ACC112 (cell line): ENCODE data around the gene SFXN1.

Experiments
- H2AFZ ChIP-seq: fragments of 200-600 bp; sonication (generic); one replicate; pipeline ENCODE4 v1.6.0; 2017; ENCODE audit warnings: antibody characterized with exemption, low read length; ENCODE audit not compliant: unreplicated experiment
- H3K27ac ChIP-seq: fragments of 200-600 bp; sonication (generic); 2 replicates; pipeline ENCODE4 v1.5.1; 2014; ENCODE audit warnings: low read depth, mild to moderate bottlenecking, antibody characterized with exemption, low read length, moderate library complexity
- H3K27me3 ChIP-seq: fragments of 200-600 bp; sonication (generic); 2 replicates; pipeline ENCODE4 v1.6.1; 2014; ENCODE audit warnings: mild to moderate bottlenecking, antibody characterized with exemption, low read length, moderate library complexity, mixed read lengths; ENCODE audit not compliant: insufficient read depth
- H3K36me3 ChIP-seq: fragments of 200-600 bp; sonication (generic); 2 replicates; pipeline ENCODE4 v1.6.1; 2016; ENCODE audit warnings: mild to moderate bottlenecking, antibody characterized with exemption, low read length, moderate library complexity, mixed read lengths; ENCODE audit not compliant: insufficient read depth
- H3K4me1 ChIP-seq: fragments of 200-600 bp; sonication (generic); one replicate; pipeline ENCODE4 v1.6.1; 2016; ENCODE audit warnings: low read length, mixed read lengths; ENCODE audit not compliant: insufficient read depth, unreplicated experiment, control insufficient read depth
- H3K4me3 ChIP-seq: fragments of 200-600 bp; sonication (generic); 2 replicates; pipeline ENCODE4 v1.5.1; 2014; ENCODE audit warnings: mild to moderate bottlenecking, low read depth, low read length
- H3K79me2 ChIP-seq: fragments of 200-600 bp; sonication (generic); one replicate; pipeline ENCODE4 v1.6.0; 2016; ENCODE audit warnings: low read length; ENCODE audit not compliant: control insufficient read depth, unreplicated experiment, insufficient read depth

SFXN1 gene

GRCh38 chr5:175466700-175467318, 11.6 kb upstream of the SFXN1 start:
- Histone ChIP-seq H3K36me3 (no peaks in the 10 kb centered on the region), H3K4me3 (no peak overlapping the region), H3K27me3 (peaks cover 65% of the 10 kb centered on the region), H3K27ac (no peak overlapping the region), H3K79me2 (no peaks in the 10 kb centered on the region), H3K4me1 (no peaks in the 10 kb centered on the region), H2AFZ (no peak overlapping the region)

DNA sequence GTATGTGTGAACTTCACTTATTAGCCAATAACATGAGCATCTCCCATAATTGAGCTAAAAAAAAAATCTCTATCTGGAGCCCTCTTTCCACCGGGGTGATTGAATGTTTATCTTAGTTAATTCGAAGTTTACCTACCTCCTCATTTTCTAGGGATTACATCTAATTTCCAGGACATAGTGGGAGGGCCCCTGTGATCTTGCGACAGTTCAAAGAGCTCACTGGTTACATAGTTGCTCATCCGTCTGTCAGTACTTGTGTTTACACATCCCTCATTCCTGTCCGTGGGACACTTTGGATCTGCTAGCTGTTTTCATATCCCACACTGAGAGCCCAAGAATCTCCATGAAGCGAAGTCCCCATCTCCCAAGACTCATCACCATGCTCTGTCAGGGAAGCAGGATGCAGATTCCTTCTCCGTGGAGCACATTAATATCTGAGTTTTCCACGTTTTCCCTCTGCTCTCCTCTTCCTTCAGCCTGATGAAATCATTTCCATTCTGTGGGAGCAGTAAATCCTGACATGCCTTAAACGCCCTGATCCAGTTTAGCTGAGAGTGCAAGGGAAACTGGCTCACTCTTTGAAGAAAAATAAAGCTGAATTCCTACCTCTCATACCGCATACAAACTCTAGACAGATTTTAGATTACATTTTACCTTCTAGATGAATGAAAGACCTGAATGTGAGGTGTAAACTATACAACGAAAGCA, 10.2 kb upstream of the SFXN1 start:
- peaks cover 72% of the 10 kb centered on the region for H3K27me3 ChIP-seq
- H3K4me3 ChIP-seq = no peak overlapping the region
- no peaks in the 10 kb centered on the region for H3K36me3 ChIP-seq
- H3K27ac ChIP-seq = no peak overlapping the region
- no peaks in the 10 kb centered on the region for H3K79me2 ChIP-seq
- H2AFZ ChIP-seq = no peak overlapping the region
- H3K4me1 ChIP-seq = no peaks in the 10 kb centered on the region

DNA sequence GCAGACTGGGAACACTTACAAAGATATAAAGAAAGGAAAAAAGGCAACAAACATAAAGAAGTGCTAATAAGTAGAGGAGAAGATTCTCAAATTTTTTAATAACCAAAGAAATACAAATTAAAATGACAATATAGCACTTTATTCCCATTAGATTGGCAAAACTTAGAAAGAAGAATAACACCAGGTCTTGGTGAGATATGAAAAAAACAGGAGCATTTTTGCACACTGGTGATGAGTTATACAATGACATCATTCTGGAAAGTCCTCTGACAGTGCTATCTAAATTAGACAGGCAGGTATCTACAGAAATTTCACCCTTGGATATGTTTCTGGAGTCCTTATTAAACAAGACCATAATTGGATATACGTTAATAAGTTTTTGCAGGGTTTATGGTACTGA, 9.5 kb upstream of the SFXN1 start:
- no peaks in the 10 kb centered on the region for H3K79me2 ChIP-seq
- no peak overlapping the region for H3K27ac ChIP-seq
- H3K27me3 ChIP-seq = peaks cover 71% of the 10 kb centered on the region
- H2AFZ ChIP-seq = no peak overlapping the region
- H3K36me3 ChIP-seq = no peaks in the 10 kb centered on the region
- H3K4me3 ChIP-seq = no peak overlapping the region
- H3K4me1 ChIP-seq = no peaks in the 10 kb centered on the region

DNA sequence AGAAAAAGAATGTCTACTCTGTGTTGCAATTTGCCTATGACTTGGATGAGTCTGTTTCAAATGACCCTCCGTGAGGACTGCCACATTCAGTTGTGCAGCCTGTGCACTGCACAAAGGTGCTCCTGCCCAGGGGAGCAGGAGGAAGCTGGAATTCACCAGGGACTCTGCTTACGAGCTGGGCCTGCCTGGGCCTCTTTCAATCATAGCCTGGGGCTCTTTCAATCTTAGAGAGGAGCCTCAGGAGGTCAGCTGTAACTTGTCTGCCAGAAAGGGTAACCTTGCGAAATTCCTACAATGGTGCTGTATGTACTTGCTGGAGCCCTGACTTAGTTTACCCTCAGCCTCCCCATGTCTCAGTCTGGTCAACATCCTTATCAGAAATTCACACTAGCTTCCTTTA, 8.4 kb upstream of the SFXN1 start:
- Histone ChIP-seq H3K4me3 (no peak overlapping the region), H2AFZ (no peak overlapping the region), H3K36me3 (no peaks in the 10 kb centered on the region)

GRCh38 chr5:175470781-175471180, 7.6 kb upstream of the SFXN1 start:
- H3K79me2 ChIP-seq = no peaks in the 10 kb centered on the region
- no peaks in the 10 kb centered on the region for H3K36me3 ChIP-seq
- H3K4me3 ChIP-seq = no peak overlapping the region
- H3K27ac ChIP-seq = no peak overlapping the region
- no peak overlapping the region for H2AFZ ChIP-seq
- peaks cover 89% of the 10 kb centered on the region for H3K27me3 ChIP-seq
- H3K4me1 ChIP-seq = no peaks in the 10 kb centered on the region

More for the DNA sequence above, 8.4 kb upstream of the SFXN1 start:
- H3K27me3 ChIP-seq = peaks cover 81% of the 10 kb centered on the region
- no peaks in the 10 kb centered on the region for H3K4me1 ChIP-seq
- no peaks in the 10 kb centered on the region for H3K79me2 ChIP-seq
- H3K27ac ChIP-seq = no peak overlapping the region

DNA sequence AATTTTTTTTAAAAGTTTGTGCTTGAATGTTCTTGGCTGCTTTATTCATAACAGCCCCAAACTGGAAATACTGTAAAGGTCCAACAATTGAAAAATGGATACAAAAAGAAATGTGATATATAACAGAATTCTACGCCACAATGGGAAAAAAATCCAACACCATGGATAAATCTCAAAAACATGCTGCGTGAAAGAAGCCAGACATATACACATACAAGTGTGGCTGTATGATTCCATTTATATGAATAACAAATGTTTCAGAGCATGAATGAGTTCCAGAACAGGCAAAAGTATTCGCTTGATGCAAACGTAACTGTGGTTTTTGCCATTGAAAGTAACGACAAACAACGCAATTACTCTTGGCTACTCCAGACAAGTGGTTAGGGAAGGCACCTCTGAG, 7.2 kb upstream of the SFXN1 start:
- Histone ChIP-seq H2AFZ (no peak overlapping the region), H3K27me3 (peaks cover 89% of the 10 kb centered on the region), H3K27ac (no peak overlapping the region), H3K36me3 (no peaks in the 10 kb centered on the region), H3K4me1 (no peaks in the 10 kb centered on the region), H3K4me3 (no peak overlapping the region), H3K79me2 (no peaks in the 10 kb centered on the region)

- Histone ChIP-seq H3K27me3 (peaks cover 89% of the 10 kb centered on the region), H3K79me2 (no peaks in the 10 kb centered on the region), H3K4me3 (no peak overlapping the region), H2AFZ (no peak overlapping the region), H3K27ac (no peak overlapping the region), H3K4me1 (no peaks in the 10 kb centered on the region), H3K36me3 (no peaks in the 10 kb centered on the region)
These were observed 6.7 kb upstream of the SFXN1 start for GRCh38 chr5:175471628-175472027.

GRCh38 chr5:175472378-175472777, 6.0 kb upstream of the SFXN1 start:
- Histone ChIP-seq H3K4me3 (no peak overlapping the region), H3K27me3 (peaks cover 87% of the 10 kb centered on the region), H3K79me2 (no peaks in the 10 kb centered on the region), H2AFZ (no peak overlapping the region), H3K27ac (no peak overlapping the region), H3K4me1 (no peaks in the 10 kb centered on the region), H3K36me3 (no peaks in the 10 kb centered on the region)

- Histone ChIP-seq H3K36me3 (no peaks in the 10 kb centered on the region), H3K27me3 (peaks cover 69% of the 10 kb centered on the region), H3K79me2 (peaks cover 17% of the 10 kb centered on the region), H2AFZ (no peak overlapping the region), H3K27ac (no peak overlapping the region), H3K4me3 (no peak overlapping the region), H3K4me1 (peaks cover 10% of the 10 kb centered on the region)
These were observed 3.1 kb upstream of the SFXN1 start for GRCh38 chr5:175475248-175475647.

DNA sequence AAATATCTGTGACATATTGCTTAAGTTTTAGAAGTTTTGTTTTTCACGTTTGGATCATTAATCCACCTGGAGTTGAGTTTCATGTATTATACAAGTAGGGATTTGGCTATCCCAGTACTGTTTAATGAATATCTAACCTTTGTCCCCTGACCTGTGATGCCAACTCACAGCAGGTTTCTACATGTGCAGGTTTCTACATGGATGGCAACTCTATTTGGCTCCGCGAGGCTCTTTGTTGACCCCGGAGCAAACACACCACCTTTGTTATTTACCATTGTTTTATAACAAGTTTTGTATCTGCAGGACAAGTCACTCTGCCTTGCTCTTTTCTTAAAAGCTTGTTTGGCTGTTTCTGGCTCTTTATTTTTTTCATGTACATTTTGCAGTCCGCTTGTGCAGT, 920 bp upstream of the SFXN1 start:
- Histone ChIP-seq H3K79me2 (peaks cover 39% of the 10 kb centered on the region), H3K36me3 (peaks cover 8% of the 10 kb centered on the region), H3K27me3 (peaks cover 51% of the 10 kb centered on the region), H3K27ac (no peak overlapping the region), H3K4me1 (peaks cover 17% of the 10 kb centered on the region), H2AFZ (no peak overlapping the region), H3K4me3 (no peak overlapping the region; the same call in 1 of the 2 replicates)

DNA sequence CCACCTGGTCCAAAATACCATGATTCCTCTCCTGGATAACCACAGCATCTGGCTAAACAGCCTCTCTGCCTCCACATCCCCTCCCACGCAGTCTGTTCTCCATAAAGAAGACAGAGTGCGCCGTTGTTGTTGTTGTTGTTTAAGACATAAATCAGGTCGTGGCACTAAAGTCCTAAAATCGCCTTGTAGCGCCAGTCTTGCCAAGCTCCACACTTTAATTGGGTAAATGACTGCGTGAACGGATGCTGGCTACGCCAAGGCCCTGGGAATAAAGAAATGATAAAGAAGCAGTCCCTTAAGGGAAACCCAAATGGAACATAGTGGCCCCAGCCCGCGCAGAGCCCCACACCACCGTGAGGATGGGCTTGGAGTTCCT, 364 bp upstream of the SFXN1 start:
- Histone ChIP-seq H3K27me3 (peaks cover 47% of the 10 kb centered on the region), H3K4me3 (peak overlapping the region; percentile 92), H3K27ac (no peak overlapping the region), H2AFZ (peak overlapping the region; percentile 90), H3K4me1 (peaks cover 17% of the 10 kb centered on the region), H3K79me2 (peaks cover 44% of the 10 kb centered on the region), H3K36me3 (peaks cover 13% of the 10 kb centered on the region)
